ENCODE results near the gene MSX1. TPM values are rescaled to one million over a fixed set of nuclear protein-coding genes. Genes with fewer than 3 reads are reported as not detected.

Gene MSX1
- total RNA-seq, 4 donors from 2014 or later: not detected

DNA sequence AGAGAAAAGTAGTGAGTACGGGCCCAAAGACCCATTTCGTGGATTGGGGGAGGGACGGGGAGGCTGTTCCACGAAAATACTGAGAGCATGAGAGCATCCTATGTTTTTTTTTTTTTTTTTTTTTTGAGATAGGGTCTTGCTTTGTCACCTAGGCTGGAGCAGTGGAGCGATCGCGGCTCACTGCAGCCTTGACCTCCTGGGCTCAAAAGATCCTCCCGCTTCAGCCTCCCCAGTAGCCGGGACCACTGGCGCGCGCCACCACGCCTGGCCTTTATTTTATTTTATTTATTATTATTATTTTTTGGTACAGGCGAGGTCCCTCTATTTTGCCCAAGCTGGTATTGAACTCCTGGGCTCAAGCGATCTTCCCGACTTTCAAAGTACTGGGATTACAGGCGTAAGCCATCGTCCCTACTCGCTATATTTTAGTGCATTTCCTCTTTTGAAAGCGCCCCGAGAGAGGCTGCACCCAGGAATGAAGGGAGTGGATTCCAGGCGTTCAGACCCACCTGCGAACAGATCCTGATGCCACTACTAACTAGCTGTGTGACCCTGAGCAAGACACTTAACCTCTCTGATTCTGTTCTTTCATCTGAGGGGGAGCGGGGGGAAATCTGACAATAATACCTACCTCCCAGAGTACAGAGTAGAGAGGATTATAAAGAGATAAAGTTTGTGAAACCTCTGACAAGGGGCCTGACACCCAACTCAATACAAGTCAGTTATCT lies 5.4 kb upstream of the MSX1 start:
- Histone ChIP-seq H3K4me3 (no peak overlapping the region), H3K4me1 (peaks cover 0 to 27% (median 2%) of the 10 kb centered on the region in 4 donors), H3K27me3 (peaks cover 0 to 52% of the 10 kb centered on the region in 2 donors), H3K27ac (no peak overlapping the region), H3K9me3 (peaks cover 0 to 3% (median 0%) of the 10 kb centered on the region in 4 donors), H3K36me3 (no peaks in the 10 kb centered on the region)
- peak in 1 of 3 donors; percentile 9 for DNase-seq
- TF ChIP-seq, protein P1, sequence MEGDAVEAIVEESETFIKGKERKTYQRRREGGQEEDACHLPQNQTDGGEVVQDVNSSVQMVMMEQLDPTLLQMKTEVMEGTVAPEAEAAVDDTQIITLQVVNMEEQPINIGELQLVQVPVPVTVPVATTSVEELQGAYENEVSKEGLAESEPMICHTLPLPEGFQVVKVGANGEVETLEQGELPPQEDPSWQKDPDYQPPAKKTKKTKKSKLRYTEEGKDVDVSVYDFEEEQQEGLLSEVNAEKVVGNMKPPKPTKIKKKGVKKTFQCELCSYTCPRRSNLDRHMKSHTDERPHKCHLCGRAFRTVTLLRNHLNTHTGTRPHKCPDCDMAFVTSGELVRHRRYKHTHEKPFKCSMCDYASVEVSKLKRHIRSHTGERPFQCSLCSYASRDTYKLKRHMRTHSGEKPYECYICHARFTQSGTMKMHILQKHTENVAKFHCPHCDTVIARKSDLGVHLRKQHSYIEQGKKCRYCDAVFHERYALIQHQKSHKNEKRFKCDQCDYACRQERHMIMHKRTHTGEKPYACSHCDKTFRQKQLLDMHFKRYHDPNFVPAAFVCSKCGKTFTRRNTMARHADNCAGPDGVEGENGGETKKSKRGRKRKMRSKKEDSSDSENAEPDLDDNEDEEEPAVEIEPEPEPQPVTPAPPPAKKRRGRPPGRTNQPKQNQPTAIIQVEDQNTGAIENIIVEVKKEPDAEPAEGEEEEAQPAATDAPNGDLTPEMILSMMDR (IDR thresholded peaks at IDR 0.05): no peak
- TF ChIP-seq POLR2A (IDR thresholded peaks at IDR 0.05): no peak

DNA sequence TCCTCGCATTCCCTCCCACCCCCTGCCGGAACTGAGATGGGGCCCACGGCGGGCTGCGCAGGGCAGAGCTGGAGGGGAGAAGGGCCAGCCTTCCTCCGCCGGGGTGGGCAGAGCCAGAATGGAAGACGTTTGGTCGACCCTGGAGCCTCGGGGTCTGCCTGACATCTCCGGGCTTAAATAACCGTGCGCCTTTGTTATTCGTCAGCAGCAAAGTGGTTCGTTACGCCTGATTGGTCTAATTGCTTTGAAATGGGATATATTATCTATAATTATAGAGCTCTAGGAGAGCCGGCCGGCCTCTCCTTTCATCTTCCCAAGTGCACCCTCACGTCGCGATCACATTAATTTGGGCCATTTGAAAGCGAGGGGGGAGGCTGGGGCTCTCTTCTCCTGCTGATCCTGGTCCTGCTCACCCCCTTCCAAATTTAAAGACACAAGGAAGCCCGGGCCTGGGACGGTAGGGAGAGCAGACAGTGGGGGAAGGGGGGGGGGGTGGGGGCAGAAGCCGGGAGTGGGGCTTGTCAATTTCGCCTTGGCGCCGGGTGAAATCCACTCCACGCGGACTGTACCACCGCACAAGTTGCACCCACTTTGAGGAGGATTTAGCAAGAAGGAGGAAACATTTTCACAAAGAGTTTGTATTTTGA lies 4.7 kb upstream of the MSX1 start:
- Histone ChIP-seq H3K4me3 (no peak overlapping the region), H3K27me3 (peaks cover 0 to 53% of the 10 kb centered on the region in 2 donors), H3K4me1 (peaks cover 0 to 31% (median 5%) of the 10 kb centered on the region in 4 donors), H3K36me3 (no peaks in the 10 kb centered on the region), H3K9me3 (peaks cover 0 to 3% (median 0%) of the 10 kb centered on the region in 4 donors), H3K27ac (no peak overlapping the region)
- DNase-seq: peak in 1 of 3 donors; percentile 25
- no peak for TF ChIP-seq POLR2A (IDR thresholded peaks at IDR 0.05)
- TF ChIP-seq, protein P1 (IDR thresholded peaks at IDR 0.05): no peak

DNA sequence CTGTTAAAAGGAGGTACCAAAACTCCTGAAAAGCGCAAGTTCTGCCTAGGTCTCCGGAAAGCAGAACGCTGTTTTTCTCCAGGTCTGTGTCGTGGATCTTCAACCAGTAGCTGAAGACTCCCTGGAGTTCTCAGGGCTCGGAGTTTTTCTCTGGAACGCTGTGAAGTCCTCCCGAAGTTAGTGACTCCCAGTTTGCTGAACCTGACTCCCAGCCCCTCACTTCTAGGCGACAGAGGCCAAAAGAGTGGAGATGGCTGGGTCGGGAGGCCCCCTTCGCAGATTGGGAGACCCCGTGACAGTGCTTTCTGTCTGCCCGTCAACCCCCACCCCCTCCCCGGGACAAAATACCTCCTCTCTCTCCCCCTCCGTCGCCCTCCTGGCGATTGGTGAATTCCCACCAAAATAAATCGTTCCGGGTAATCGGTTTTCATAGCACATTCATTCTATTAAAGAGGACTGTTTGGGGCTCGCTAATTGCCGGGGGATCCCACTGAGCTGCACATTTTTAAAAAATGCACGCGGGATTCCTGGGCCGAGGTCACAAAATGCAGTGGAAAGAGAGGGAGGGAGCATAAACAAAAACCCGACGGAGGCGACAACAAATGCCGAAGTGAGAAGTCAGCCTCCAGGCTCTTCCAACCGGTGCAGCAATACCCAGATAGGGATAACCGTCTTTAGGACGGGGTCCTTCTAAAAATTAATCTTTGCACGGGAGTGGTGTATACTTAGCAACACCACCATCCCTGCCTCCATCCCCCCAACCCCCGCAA lies 4.0 kb upstream of the MSX1 start:
- DNase-seq: peak in 1 of 3 donors; percentile 15
- Histone ChIP-seq H3K27ac (no peak overlapping the region), H3K9me3 (peaks cover 0 to 3% (median 0%) of the 10 kb centered on the region in 4 donors), H3K36me3 (no peaks in the 10 kb centered on the region), H3K4me1 (peaks cover 0 to 38% (median 8%) of the 10 kb centered on the region in 4 donors), H3K4me3 (no peak overlapping the region), H3K27me3 (peaks cover 0 to 60% of the 10 kb centered on the region in 2 donors)
- TF ChIP-seq POLR2A (IDR thresholded peaks at IDR 0.05): no peak
- TF ChIP-seq, protein P1 (IDR thresholded peaks at IDR 0.05): no peak

- no peak for TF ChIP-seq POLR2A (IDR thresholded peaks at IDR 0.05)
- TF ChIP-seq, protein P1 (IDR thresholded peaks at IDR 0.05): no peak
- Histone ChIP-seq H3K36me3 (no peaks in the 10 kb centered on the region), H3K27me3 (peaks cover 0 to 68% of the 10 kb centered on the region in 2 donors), H3K4me3 (peak overlapping the region in 2 of 4 donors; percentile 26 to 38), H3K27ac (no peak overlapping the region), H3K4me1 (peaks cover 0 to 46% (median 11%) of the 10 kb centered on the region in 4 donors), H3K9me3 (peaks cover 0 to 3% (median 0%) of the 10 kb centered on the region in 4 donors)
- DNase-seq: peak in 1 of 3 donors; percentile 48
Measured at GRCh38 chr4:4856071-4857000, 3.1 kb upstream of the MSX1 start.
